D721Med (cell line): ENCODE results near the gene RER1.
"Not testable (repeated sequence)": the region's sequence is repeated elsewhere in the genome, so short reads cannot be mapped to it uniquely, and the experiment has no call there.

Experiments
- DNase-seq: peaks from one replicate; pipeline ENCODE4 v3.0.0; 2011; ENCODE audit warnings: low spot score; ENCODE audit not compliant: insufficient read length
- FAIRE-seq: peaks from 2 replicates; lab custom pipeline; 2011; peaks lifted over from hg19 to GRCh38; lab: Jason Lieb, UNC
- CTCF ChIP-seq: IDR thresholded peaks from 2 replicates; pipeline ENCODE4 v1.5.1; 2012; ENCODE audit warnings: mild to moderate bottlenecking, control low read depth; ENCODE audit not compliant: insufficient read depth; ENCODE audit errors: missing control alignments

Gene RER1

DNA sequence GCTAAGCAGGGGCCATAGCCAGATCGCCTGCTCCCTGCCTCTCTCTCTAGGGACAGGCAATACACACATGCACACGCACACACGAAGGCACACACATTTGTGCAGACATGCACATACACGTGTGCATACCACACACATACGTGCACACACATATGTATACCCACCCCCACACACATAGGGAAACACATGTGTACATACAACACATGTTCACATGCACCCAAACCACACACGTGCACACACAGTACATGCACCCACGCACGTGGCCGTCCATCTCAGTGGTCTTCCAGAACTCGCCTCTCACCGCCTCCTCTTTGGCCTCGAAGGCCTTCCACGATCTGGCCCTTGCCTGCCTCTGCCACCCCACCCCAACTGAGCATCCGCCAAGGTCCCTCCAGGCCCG is 46.0 kb downstream of the RER1 start:
- TF ChIP-seq CTCF = no peak
- DNase-seq (no peak), FAIRE-seq (no peak)

DNA sequence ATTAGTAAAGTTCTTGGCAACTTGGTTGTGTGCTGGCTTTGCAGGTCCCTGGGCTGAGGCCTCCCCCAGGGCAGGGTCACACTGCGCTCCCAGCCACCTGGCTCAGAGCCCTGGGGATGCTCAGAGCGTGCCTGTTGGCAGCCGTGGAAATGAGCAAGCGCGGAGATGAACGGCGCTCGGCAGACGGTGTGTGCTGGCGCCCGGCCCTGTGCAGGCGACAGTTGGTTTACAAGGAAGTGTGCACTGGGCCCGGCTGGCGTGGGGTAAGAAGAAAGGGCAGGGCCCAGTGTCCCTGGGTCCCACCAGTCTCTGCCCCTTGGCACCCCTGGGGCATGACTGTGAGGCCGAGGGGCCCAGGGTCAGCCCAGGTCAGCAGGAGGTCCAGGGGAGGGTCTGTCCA is 46.4 kb downstream of the RER1 start:
- DNase-seq (no peak), FAIRE-seq (no peak)

GRCh38 chr1:2438641-2439040 is 47.0 kb downstream of the RER1 start:
- no peak for FAIRE-seq
- TF ChIP-seq CTCF = no peak
- no peak for DNase-seq

More for the DNA sequence above, 46.4 kb downstream of the RER1 start:
- TF ChIP-seq CTCF = no peak

DNA sequence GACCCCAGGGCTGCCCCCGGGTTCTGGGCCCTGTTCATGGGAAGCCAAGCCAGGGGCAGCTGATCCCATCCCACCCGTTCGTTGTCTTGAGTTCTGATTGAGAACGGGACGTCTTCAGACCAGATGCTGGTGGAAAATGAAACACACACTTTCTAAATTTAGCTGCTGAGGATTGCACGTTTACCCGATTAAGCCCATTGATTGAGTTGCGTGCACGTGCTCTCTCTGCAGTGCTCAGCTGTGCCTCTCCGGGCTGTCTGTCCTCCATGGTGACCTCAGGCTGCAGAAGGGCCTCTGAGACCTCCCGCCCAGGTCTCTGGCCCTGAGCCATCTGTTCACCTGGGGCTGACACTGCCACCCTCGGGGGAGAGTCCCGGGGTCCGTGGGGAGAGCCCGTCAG is 47.7 kb downstream of the RER1 start:
- no peak for FAIRE-seq
- no peak for TF ChIP-seq CTCF

DNA sequence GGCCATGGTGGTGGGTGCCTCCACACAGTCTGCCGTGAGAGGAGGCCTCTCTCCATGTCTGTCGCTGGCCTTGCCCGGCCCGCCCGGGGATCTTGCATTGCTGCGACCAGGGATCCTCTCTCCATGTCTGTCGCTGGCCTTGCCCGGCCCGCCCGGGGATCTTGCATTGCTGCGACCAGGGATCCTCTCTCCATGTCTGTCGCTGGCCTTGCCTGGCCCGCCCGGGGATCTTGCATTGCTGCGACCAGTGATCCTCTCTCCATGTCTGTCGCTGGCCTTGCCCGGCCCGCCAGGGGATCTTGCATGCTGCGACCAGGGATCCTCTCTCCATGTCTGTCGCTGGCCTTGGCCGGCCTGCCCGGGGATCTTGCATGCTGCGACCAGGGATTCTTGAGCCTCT is 48.7 kb downstream of the RER1 start:
- not testable (repeated sequence) for FAIRE-seq

More for the DNA sequence above, 47.7 kb downstream of the RER1 start:
- DNase-seq = no peak

DNA sequence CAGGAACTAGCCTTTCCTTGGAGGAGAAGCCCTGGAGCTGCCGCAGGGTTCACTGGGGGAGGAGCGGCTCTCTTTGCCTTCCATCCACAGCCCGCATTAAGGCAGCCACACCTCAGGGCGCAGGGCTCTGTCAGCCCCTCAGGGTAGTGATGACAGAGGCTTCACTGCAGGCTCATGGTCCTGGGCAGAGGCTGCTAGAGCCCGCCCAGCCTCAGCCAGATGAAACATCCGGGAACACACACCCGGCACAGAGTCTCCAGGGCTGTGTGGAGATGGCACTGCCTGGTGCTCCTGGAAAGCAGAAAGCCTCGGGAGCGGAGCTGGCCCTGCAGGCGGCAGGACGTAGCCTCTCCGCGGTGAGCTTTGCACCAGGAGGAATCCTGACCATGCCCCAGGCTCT is 50.1 kb downstream of the RER1 start:
- no peak for FAIRE-seq
- TF ChIP-seq CTCF = no peak
- DNase-seq = no peak

More for the DNA sequence above, 48.7 kb downstream of the RER1 start:
- not testable (repeated sequence) for DNase-seq

- FAIRE-seq (no peak), DNase-seq (no peak)
- no peak for TF ChIP-seq CTCF
Observed at GRCh38 chr1:2442661-2443060, 51.0 kb downstream of the RER1 start.
